GM21529 (cell line): ENCODE results near the gene FST.
A peak's percentile ranks its signal among the peaks of the same experiment; 100 is the strongest.

Experiments
- ATAC-seq: cut with Tn5 transposase; IDR thresholded peaks from one replicate; pipeline ENCODE4 v1.9.1; 2021; ENCODE audit not compliant: unreplicated experiment

FST gene

GRCh38 chr5:53480416-53481158 is at the start of gene FST:
Gene FST (plus strand): TSS chr5:53480629. CDS start chr5:53480792, 163 bp downstream.
- ATAC-seq: no peak

- no peak for ATAC-seq
Measured at GRCh38 chr5:53431665-53432064, 48.8 kb upstream of the FST start.

GRCh38 chr5:53433026-53433425 is 47.4 kb upstream of the FST start:
- no peak for ATAC-seq

- no peak for ATAC-seq
Measured at GRCh38 chr5:53434541-53434940, 45.9 kb upstream of the FST start.

GRCh38 chr5:53436480-53437191 is 43.8 kb upstream of the FST start:
- ATAC-seq: no peak

- no peak for ATAC-seq
Measured at GRCh38 chr5:53438079-53438478, 42.4 kb upstream of the FST start.

GRCh38 chr5:53438486-53439472 is 41.6 kb upstream of the FST start:
- no peak for ATAC-seq

GRCh38 chr5:53442961-53443360 is 37.5 kb upstream of the FST start:
- no peak for ATAC-seq

- no peak for ATAC-seq
Measured at GRCh38 chr5:53445569-53445968, 34.9 kb upstream of the FST start.

GRCh38 chr5:53446908-53447307 is 33.5 kb upstream of the FST start:
- ATAC-seq: no peak

GRCh38 chr5:53448851-53449250 is 31.6 kb upstream of the FST start:
- ATAC-seq: no peak

GRCh38 chr5:53453898-53454718 is 26.3 kb upstream of the FST start:
- no peak for ATAC-seq

GRCh38 chr5:53454719-53455000 is 25.8 kb upstream of the FST start:
- no peak for ATAC-seq

GRCh38 chr5:53456366-53456765 is 24.1 kb upstream of the FST start:
- no peak for ATAC-seq

- no peak for ATAC-seq
Measured at GRCh38 chr5:53463909-53464621, 16.4 kb upstream of the FST start.

GRCh38 chr5:53464722-53465121 is 15.7 kb upstream of the FST start:
- ATAC-seq: no peak

- ATAC-seq: peak; percentile 48
Measured at GRCh38 chr5:53469946-53470687, 10.3 kb upstream of the FST start.

GRCh38 chr5:53472279-53472678 is 8.2 kb upstream of the FST start:
- ATAC-seq: no peak

GRCh38 chr5:53472720-53473510 is 7.5 kb upstream of the FST start:
- no peak for ATAC-seq
